HG03469 (cell line): ENCODE measurements around the gene UBALD1.

Experiments
- ATAC-seq: cut with Tn5 transposase; IDR thresholded peaks from one replicate; pipeline ENCODE4 v1.9.1; 2021; ENCODE audit warnings: mild to moderate bottlenecking, moderate library complexity, moderate number of reproducible peaks; ENCODE audit not compliant: unreplicated experiment

Gene UBALD1

GRCh38 chr16:4616047-4616811 is 1.5 kb upstream of the UBALD1 start:
- ATAC-seq = peak; percentile 53

- no peak for ATAC-seq
Measured at GRCh38 chr16:4615384-4616046, 827 bp upstream of the UBALD1 start.

DNA sequence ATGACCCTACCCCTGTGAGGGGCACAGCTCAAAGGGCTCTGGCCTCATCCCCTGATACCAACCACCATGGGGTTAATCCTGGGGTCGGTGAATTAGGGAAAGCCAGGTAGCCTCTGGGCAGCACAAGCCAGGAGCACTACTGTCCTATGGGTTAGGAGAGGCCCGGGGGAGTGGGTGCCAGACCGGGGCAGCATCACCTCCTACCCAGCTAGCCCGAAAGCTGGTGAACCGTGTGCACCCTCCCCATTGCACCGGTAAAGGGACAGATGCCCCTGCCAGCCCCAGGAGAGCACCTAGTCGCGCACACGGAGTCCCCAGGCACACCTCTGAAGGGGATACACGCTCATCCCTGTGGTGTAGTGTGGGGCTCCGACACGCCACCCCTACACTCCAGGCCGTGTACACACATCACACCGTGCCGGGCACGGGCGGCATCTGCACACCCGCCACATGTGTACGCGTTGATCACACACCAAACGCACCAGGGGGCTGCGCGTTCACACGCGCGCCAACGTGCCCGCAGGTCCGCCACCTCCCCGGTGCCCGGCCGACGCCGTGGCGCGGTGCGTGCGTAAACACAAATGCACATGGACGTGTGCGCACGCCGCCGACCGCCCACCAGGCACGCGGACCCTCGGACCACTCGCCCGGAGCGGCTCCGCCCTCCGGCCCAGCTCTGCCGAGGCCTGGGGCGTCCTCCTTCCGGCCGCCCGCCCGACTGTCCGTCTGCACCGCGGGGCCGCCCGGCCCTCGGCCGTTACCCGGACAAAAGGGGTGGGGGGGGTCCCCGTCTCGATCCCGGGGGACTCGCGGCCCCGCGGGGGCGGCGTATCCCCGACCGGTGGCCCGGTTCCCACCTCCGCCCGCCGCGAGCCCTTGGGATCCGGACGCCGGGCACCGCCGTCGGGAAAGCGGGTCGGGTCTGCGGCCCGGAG is 785 bp downstream of the UBALD1 start:
- ATAC-seq = no peak

- no peak for ATAC-seq
Measured at GRCh38 chr16:4612977-4613635, 1.6 kb downstream of the UBALD1 start.

DNA sequence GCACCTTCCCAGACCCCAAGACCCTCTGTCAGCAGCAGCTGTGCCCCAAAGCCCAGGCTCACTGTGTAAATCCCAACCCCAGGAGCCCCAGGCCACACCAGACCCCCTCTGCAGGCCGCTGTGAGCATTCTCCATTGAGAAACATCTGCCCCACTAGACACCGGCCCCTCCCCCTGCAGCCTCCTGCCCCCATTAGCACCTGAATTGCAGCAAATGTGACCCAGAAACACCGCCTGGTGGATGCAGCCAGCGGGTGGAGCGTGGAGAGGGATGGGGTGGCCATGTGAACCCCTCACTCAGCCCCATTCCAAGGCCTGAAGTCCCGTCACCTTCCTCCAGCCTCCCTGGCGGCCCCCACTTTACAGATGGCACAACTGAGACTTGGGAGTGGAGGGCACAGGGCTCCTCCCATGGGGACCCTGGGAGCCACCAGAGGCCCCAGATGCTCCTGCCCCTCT is 2.2 kb downstream of the UBALD1 start:
- ATAC-seq = no peak

DNA sequence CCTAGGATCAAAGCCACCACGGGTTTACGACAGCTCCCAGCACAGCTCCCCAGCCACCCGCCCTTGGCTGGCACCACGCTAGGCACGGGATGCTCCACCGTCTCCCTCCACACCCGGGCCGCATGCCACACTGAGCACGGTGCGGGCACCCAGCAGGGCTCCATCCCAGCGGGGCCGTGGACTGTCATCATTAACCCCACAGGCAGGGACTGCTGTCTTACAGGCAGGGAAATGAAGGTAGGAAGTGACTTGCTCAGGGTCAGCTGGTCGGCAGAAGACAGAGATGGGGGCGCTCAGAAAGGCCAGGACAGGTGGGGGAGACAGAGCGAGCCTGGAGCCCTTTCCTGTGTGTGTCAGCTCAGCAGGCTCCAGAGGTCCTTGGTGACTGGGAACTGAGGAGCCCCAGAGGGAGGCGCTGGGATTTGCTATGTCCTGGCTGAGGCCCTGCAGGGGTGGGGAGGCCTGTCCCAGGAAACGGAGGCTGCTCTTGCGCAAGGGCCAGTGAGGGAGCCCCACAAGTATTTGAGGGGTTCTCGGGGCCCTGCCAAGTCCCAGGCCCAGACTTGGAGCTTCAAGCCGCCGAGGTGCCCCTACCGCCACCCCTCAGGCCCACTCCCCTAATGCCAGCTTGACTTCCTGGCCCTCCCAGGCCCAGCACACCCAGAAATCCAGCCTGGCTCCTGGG is 3.2 kb downstream of the UBALD1 start:
- ATAC-seq = no peak

DNA sequence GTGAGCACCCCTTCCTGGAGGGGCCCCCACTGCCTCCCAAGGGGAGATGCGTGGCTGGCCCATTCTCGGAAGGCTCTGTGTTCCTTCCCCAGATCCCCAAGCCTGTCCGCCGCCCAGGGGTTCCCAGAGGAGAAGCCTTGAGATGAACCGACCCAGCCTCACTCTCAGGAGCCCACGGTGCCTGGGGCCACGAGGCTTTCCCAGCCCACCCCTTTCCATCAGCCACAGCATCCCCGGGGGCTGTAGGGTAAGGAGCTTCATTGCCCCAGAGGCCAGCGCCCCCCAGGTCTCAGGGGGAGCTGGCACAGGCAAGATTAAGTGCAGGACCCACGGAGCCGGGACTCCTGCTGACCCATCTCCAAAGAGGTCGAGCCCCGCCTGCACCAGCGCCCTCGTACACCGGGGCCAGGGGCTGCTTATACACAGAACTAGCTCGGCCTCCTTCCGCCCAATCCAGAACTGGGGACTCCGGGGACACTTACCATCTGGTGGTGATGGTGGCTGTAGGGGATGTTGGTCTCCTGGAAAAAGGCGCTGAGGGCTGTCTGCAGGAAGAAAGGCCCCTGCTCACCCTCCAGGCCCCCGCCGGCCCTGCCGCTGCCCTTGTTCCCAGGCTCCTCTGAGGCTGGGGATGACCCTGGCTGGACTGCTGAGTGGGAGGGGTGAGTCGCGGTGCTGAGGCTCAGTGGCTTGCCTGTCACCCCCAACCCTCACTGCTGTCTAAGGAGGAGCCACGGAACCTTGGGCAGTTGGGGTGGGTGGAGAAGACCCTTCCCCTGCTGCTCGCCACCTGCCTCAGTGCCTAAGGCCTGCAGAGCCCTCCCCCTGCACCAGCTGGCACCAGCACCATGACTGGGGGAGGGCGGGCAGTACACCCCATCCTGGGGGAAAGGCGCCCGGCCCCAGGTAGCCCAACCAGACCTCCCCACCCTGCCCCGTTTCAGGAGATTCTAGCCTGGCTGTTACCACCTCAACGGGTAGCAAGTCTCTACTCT is 4.4 kb downstream of the UBALD1 start:
- no peak for ATAC-seq

GRCh38 chr16:4609200-4610010 is 5.3 kb downstream of the UBALD1 start:
- ATAC-seq = no peak

GRCh38 chr16:4608704-4608980 is 6.0 kb downstream of the UBALD1 start:
- no peak for ATAC-seq

- ATAC-seq = no peak
Measured at GRCh38 chr16:4607841-4608703, 6.6 kb downstream of the UBALD1 start.

GRCh38 chr16:4606354-4606753 is 8.3 kb downstream of the UBALD1 start:
- no peak for ATAC-seq

GRCh38 chr16:4604401-4604800 is 10.3 kb downstream of the UBALD1 start:
- ATAC-seq = no peak

DNA sequence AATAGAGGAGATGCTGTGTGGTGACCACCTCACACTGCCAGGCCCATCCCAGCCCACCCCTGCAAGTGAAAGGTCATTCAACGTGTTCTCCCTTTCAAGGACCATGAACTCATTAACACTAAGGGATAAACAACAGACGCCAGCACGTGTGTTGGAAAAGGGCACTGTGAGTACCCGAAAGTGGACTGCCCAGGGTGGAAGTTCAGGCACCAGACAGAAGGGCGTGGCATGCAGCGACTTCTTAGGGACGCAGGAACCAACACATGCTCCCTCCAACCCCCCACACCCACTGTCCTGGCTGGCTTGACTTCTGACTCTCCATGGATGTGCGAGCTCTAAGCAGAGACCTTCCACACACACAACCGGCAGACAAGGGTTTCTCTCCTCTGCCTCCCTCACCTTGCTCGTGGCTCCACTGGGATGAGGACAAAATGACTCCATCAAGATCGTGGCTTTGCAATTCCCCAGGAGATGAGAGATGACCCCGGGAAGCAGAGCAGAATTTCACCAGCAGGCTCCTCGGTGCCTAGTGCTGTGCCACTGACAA is 11.0 kb downstream of the UBALD1 start:
- no peak for ATAC-seq

GRCh38 chr16:4602331-4602730 is 12.4 kb downstream of the UBALD1 start:
- no peak for ATAC-seq

DNA sequence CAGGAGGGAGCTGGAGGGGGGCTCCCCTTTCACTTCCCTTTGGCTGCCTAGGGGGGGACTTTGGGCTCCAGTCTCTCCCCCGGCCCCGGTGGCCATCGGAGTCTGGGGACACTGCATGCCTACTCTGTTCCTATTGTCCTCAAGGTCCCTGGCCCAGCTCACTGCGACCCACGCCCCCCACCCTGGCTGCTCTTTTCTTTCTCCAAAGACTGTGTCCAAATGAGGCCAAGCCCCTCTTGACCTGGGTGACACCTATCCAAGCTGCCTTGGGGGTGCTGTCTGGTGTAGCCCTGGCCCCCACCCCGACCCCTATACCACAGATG is 12.9 kb downstream of the UBALD1 start:
- ATAC-seq = no peak

DNA sequence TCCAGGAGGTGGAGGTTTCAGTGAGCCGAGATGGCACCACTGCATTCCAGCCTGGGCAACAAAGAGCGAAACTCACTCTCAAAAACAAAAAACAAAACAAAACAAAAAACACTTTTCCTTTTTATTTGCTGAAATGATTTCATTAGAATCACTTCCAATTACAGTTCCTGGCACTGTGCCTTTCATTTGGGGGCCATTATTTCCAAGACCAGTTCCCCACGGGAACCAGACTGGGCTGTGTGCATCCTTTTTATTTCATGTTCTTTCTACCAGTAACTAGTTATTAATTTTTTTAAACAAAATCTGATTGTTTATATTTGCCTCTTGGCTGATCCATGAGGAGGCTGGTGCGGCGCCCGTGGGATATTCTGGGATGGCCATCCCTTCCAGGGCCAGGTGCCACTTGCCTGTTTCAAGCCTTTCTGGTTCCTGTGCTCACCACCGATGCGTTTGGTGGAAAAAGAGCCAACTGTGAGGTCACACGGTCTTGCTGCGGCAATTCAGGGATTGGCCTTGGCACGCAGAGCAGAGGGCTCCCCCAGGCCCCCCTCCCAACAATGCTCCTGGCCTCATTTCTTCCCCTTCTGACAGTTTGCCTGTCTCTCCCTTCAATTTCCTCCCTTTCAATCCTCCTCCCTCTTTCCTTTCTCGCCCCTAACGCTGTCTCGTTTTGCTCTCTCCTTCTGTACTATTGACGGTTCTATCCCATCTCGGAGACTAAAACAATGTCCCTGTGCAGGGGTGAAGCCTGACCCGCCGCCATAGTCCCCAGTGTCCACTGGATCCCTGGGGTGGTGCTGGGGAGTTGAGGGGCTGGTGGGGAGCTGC is 13.4 kb downstream of the UBALD1 start:
- no peak for ATAC-seq

GRCh38 chr16:4599545-4599944 is 15.1 kb downstream of the UBALD1 start:
- ATAC-seq = no peak
